ENCODE measurements around the gene AFF1. TPM values are rescaled to one million over a fixed set of nuclear protein-coding genes. Genes with fewer than 3 reads are reported as not detected.
A peak's percentile ranks its signal among the peaks of the same experiment; 100 is the strongest.

AFF1 gene
- total RNA-seq, 1 donor: 21.9 TPM

DNA sequence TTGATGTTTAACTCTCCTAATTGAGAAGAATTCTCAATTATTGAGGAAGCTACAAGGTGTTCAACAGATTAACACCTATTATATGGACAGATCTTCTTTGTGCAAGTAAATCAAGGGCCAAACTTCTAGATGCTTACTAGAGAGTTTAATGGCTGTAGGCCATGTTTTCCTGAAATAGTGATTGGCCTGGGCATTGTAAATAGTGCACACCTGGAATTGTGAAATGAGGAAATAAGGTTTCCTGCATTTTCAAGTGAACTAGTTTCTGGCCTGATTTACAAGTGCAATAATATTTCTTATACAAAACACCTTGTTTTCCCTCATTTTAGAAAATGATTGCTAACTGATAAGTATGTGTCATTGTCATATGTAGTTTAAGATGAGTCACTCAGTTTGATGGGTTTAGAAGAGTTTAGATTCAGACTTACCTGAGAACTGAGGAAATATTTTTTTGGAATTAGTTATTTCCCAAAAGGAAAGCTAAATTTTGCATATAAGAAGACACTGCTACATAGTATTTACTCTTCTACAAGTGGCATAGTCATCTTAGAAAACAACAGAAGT, 21.2 kb downstream of the AFF1 start:
- no peak overlapping the region for H3K4me3 ChIP-seq (ENCODE audit: low read depth, low read length)
- TF ChIP-seq, protein P1, sequence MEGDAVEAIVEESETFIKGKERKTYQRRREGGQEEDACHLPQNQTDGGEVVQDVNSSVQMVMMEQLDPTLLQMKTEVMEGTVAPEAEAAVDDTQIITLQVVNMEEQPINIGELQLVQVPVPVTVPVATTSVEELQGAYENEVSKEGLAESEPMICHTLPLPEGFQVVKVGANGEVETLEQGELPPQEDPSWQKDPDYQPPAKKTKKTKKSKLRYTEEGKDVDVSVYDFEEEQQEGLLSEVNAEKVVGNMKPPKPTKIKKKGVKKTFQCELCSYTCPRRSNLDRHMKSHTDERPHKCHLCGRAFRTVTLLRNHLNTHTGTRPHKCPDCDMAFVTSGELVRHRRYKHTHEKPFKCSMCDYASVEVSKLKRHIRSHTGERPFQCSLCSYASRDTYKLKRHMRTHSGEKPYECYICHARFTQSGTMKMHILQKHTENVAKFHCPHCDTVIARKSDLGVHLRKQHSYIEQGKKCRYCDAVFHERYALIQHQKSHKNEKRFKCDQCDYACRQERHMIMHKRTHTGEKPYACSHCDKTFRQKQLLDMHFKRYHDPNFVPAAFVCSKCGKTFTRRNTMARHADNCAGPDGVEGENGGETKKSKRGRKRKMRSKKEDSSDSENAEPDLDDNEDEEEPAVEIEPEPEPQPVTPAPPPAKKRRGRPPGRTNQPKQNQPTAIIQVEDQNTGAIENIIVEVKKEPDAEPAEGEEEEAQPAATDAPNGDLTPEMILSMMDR (IDR thresholded peaks at IDR 0.05; ENCODE audit: insufficient read depth, low read length): no peak
- DNase-seq (ENCODE audit: low read depth): no peak

DNA sequence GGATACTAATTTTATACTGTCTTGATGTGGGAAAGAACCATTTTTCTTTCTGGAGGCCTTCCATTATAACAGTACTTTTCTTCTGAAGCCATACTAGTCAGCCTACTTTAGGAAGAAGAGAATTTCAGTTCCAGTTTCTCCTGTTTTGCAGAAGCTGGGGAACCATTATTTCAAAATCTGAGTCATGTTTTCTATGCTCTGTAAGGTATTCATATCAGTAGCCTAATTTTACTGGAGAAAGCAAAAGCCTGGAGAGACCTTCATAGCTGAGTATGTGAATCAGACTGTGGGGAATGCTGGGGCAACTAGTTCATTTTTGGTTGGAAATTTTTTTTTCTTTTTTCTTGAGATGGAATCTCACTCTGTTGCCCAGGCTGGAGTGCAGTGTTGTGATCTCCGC, 22.4 kb downstream of the AFF1 start:
- H3K4me3 ChIP-seq (ENCODE audit: low read depth, low read length): no peak overlapping the region
- TF ChIP-seq, protein P1 (IDR thresholded peaks at IDR 0.05; ENCODE audit: insufficient read depth, low read length): no peak
- peak; percentile 86 for DNase-seq (ENCODE audit: low read depth)

DNA sequence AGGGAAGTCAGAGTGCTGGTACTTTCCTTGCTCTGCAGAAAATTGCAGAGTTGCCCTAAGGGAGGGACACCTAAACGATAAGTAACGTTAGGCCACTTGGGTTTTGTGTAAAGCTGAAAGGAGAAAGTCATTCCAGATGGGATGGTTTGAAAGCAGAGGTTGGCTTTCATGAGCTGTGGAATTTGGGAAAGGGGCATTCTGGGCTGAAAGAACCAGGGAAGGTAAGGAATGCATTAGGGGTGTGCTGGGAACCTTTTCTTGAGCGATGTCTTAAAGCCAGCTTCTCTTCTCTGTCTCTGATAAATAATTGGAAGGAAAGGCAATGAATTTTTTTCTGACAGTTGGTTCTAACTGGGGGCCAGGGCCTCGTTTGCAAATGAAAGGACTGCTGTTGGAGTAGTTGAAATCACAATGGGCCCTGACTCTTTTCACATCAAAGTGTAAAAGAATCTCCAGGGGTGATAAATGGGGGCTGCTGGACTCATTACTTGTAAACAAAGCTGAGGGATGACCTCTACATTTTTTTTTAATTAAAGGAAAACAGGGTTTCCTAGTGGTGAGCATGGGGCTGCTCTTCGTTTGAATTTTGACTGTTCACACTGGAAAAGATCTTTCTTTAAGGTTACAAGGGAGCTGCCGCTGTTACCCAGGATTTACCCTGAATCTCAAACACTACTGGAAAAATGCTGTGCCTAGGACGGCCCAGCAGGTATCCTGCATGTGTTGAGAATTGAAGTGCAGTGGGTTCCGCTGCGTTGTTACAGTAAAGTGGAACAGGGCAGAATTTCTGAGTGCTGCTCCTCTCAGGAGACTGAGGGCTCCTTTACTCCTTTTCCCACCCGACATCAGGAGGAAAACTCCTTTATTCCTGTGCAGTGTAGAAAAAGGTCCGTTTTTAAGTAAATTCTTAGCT, 25.0 kb downstream of the AFF1 start:
- TF ChIP-seq, protein P1 (IDR thresholded peaks at IDR 0.05; ENCODE audit: insufficient read depth, low read length): no peak
- no peak overlapping the region for H3K4me3 ChIP-seq (ENCODE audit: low read depth, low read length)
- DNase-seq (ENCODE audit: low read depth): no peak

DNA sequence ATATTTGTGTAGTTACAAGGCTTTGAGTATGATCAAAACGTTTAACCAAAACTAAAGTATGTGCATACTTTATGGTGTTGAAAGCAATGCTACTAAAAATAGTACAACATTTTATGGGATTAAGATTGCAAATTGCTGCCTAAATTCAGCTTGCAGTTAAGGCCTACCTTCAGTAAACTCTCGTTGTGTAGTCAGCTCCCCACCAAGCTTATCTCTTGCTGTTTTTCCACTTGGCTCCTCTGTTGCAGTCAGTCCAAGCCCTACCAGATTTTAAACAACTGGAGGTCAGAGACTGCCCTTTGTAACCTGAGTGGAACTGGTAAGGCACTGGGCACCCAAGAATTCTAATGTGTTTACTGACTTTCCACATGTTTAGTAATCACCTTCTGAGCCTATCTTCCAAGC, 25.7 kb downstream of the AFF1 start:
- peak; percentile 60 for DNase-seq (ENCODE audit: low read depth)
- TF ChIP-seq, protein P1 (IDR thresholded peaks at IDR 0.05; ENCODE audit: insufficient read depth, low read length): no peak
- no peak overlapping the region for H3K4me3 ChIP-seq (ENCODE audit: low read depth, low read length)

DNA sequence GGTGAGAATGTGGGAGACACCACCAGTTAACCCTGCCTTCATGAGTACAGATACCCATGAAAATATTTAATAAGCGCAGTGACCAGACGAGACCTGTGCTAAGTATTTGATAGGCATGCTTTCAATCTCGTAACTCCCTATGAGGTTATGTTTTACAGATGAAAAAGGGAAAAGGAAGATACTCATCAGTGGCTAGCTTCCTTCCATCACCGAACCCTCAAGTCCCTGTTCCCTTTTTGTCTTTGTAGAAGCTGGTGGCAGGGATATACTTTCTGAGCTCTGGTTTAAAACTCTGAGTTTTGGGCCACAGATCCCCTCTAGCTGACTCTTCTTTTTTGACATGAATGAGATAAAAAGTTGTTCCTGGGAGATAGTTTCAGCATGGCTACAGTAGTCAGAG, 26.3 kb downstream of the AFF1 start:
- H3K4me3 ChIP-seq (ENCODE audit: low read depth, low read length): no peak overlapping the region
- TF ChIP-seq, protein P1 (IDR thresholded peaks at IDR 0.05; ENCODE audit: insufficient read depth, low read length): no peak
- DNase-seq (ENCODE audit: low read depth): no peak

DNA sequence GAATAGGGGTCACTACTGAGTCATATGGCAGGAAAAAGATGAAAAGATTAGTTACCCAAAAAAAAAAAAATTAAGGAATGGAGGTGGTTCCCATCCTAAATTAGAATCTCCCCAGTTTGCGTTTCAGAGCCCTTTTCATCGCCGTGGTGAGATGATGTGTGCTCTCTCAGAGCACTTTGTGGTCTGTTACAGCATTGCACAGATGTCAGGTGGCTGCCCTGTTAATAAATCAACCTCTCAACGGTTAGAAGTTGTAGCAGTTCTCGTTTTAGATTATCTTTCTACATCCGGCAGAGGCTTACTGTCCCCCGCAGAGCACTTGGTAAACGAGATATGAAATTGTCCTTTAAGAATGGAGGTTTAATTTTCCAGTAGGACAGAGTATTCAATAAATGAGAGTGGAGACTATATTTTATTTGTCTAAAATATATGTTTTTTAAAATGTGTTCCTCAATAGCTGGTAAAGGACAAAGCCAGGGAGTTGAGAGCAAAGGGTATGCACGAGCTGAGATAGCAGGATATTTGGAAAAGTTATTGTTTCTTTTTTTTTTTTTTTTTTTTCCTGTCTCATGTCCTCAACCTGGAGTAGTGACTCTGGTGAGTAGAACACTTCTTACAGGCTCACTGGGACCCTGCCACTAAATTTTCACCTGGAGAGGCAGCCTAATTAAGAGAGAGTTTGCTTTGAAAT, 26.9 kb downstream of the AFF1 start:
- no peak for DNase-seq (ENCODE audit: low read depth)
- TF ChIP-seq, protein P1 (IDR thresholded peaks at IDR 0.05; ENCODE audit: insufficient read depth, low read length): no peak
- no peak overlapping the region for H3K4me3 ChIP-seq (ENCODE audit: low read depth, low read length)

All from fibroblast of the aortic adventitia (primary cell).